K562 (cell line): Measurements from ENCODE around the gene DHRS3. TPM values are rescaled to one million over a fixed set of nuclear protein-coding genes. Genes with fewer than 3 reads are reported as not detected.

Source experiments
- DACH1 ChIP-seq: fragments of 450-650 bp; IDR thresholded peaks from 2 replicates; pipeline ENCODE4 v1.6.1; 2018; ENCODE audit not compliant: partially characterized antibody
- ETV6 ChIP-seq, 3 experiments: fragments of 150-350 bp in 1 of 3; sonication (generic) in 1 of 3; formaldehyde crosslinking in 1 of 3; IDR thresholded peaks; 2 replicates each; pipeline versions ENCODE4 v1.6.1 to v1.8.0; 2014 to 2022; ENCODE audit warnings: borderline replicate concordance in 2 of 3, low read depth in 2 of 3, antibody characterized with exemption in 1 of 3, low read length in 1 of 3, mild to moderate bottlenecking in 1 of 3, missing genetic modification reagents in 1 of 3
- FOS ChIP-seq: IDR thresholded peaks from 3 replicates; pipeline ENCODE4 v1.6.1; 2011; ENCODE audit not compliant: insufficient read length; ENCODE audit errors: extremely low read depth
- GTF2F1 ChIP-seq: IDR thresholded peaks from 2 replicates; pipeline ENCODE4 v1.6.1; 2011; ENCODE audit warnings: low read depth, low read length, improper control_type of control experiment
- L3MBTL2 ChIP-seq: fragments of 450-650 bp; IDR thresholded peaks from 2 replicates; pipeline ENCODE4 v1.6.1; 2016; ENCODE audit warnings: mild to moderate bottlenecking, moderate library complexity
- MAZ ChIP-seq, 2 experiments: fragments of 450-650 bp in 1 of 2; sonication (generic) in 1 of 2; formaldehyde crosslinking; IDR thresholded peaks in 1 of 2; conservative IDR thresholded peaks in 1 of 2; 2 replicates each; pipeline versions ENCODE4 v1.4.0 to v1.5.0; 2020; ENCODE audit warnings: mild to moderate bottlenecking in 1 of 2, missing genetic modification reagents in 1 of 2
- NR2C2 ChIP-seq, 2 experiments: fragments of 200-800 bp in 1 of 2; sonication (Bioruptor generic) in 1 of 2; sonication (generic) in 1 of 2; formaldehyde crosslinking in 1 of 2; IDR thresholded peaks; 2 replicates each; pipeline versions ENCODE4 v1.6.1 to v1.8.0; 2016 to 2022; ENCODE audit warnings: mild to moderate bottlenecking in 1 of 2, missing compliant biosample characterization in 1 of 2, missing genetic modification characterization in 1 of 2, missing genetic modification reagents in 1 of 2
- NR2F6 ChIP-seq: fragments of 450-650 bp; formaldehyde crosslinking; IDR thresholded peaks from 2 replicates; pipeline ENCODE4 v1.4.0; 2020; ENCODE audit warnings: mild to moderate bottlenecking
- PCBP2 ChIP-seq: fragments of 200-400 bp; formaldehyde crosslinking; IDR thresholded peaks from 2 replicates; pipeline ENCODE4 v1.6.1; 2018; ENCODE audit warnings: low read length, low read depth, mild to moderate bottlenecking, moderate library complexity; ENCODE audit not compliant: poor library complexity, severe bottlenecking
- RAD21 ChIP-seq, 2 experiments: fragments of 250-450 bp in 1 of 2; fragments of 450-650 bp in 1 of 2; sonication (Bioruptor Pico) in 1 of 2; formaldehyde crosslinking in 1 of 2; IDR thresholded peaks in 1 of 2; conservative IDR thresholded peaks in 1 of 2; 2 replicates each; pipeline versions ENCODE4 v1.4.0 to v1.8.0; 2020 to 2022; ENCODE audit warnings: mild to moderate bottlenecking in 2 of 2, moderate library complexity in 1 of 2
- XRCC5 ChIP-seq: fragments of 200-400 bp; formaldehyde crosslinking; IDR thresholded peaks from 2 replicates; pipeline ENCODE4 v1.6.1; 2017; ENCODE audit warnings: low read depth, mild to moderate bottlenecking, low read length
- ZBTB40 ChIP-seq, 2 experiments: fragments of 450-650 bp in 1 of 2; sonication (generic) in 1 of 2; formaldehyde crosslinking in 1 of 2; IDR thresholded peaks; 2 replicates each; pipeline versions ENCODE4 v1.7.1 to v1.9.0; 2016 to 2022; ENCODE audit warnings: inconsistent platforms in 1 of 2, mild to moderate bottlenecking in 1 of 2, missing genetic modification reagents in 1 of 2
- ZNF24 ChIP-seq: fragments of 450-650 bp; IDR thresholded peaks from 2 replicates; pipeline ENCODE4 v1.6.1; 2016
- ZNF584 ChIP-seq: fragments of 200-800 bp; sonication (Bioruptor generic); IDR thresholded peaks from 2 replicates; pipeline ENCODE4 v1.6.1; 2016; ENCODE audit warnings: low read depth, mild to moderate bottlenecking, missing genetic modification characterization, missing compliant biosample characterization
- polyA plus RNA-seq, 8 experiments: library from polyadenylated mRNA; depleted of rRNA in 4 of 8; stranded (reverse) in 5 of 8; unstranded in 3 of 8; fragments of >200 nt; fragmentation: Nextera tagmentation in 2 of 8; fragmentation: Illumina TruSeq in 1 of 8; extraction: Ambion mirVana in 2 of 8; extraction: Trizol in 1 of 8; gene quantifications; 2 replicates each; pipeline versions ENCODE4 v1.2.1 to v1.2.3, GENCODE V29; 2011 to 2014; ENCODE audit warnings: inconsistent platforms in 1 of 8, missing spikeins in 1 of 8
- total RNA-seq, 7 experiments: library from RNA; depleted of rRNA in 6 of 7; stranded (reverse); fragments of >200 nt in 6 of 7; fragmentation: Illumina TruSeq in 2 of 7; extraction: Trizol in 2 of 7; gene quantifications; 2 replicates each; pipeline versions ENCODE4 v1.2.1 to v1.2.3, GENCODE V29; 2011 to 2021; ENCODE audit warnings: low replicate concordance in 1 of 7
- TF ChIP-seq, protein P1 (sequence below), 2 experiments: fragments of 200-800 bp in 1 of 2; sonication (Bioruptor generic) in 1 of 2; sonication (generic) in 1 of 2; formaldehyde crosslinking in 1 of 2; IDR thresholded peaks in 1 of 2; conservative IDR thresholded peaks in 1 of 2; 2 replicates each; pipeline versions ENCODE4 v1.5.0 to v1.6.1; 2016 to 2020; ENCODE audit warnings: missing compliant biosample characterization in 1 of 2, missing genetic modification characterization in 1 of 2, missing genetic modification reagents in 1 of 2

DHRS3 gene
- total and polyA plus RNA-seq, 9 of the 15 experiments (the other 6 are each of a cell fraction or from before 2014, with no cell fraction given) = 21.0 to 116 (median 58.7) TPM

GRCh38 chr1:12619792-12620487, 1.9 kb upstream of the DHRS3 start (continued):
- TF ChIP-seq ZBTB40 (IDR thresholded peaks at IDR 0.05) (no peak), ZBTB40 (CRISPR knock-in tag; IDR thresholded peaks at IDR 0.05) (no peak), PCBP2 (no peak), ETV6 (IDR thresholded peaks at IDR 0.05; ENCODE audit: borderline replicate concordance in 1 of 2, low read depth in 2 of 2, low read length in 1 of 2) (no peak), ETV6 (CRISPR knock-in tag; IDR thresholded peaks at IDR 0.05; ENCODE audit: borderline replicate concordance) (no peak), RAD21 (CRISPR knock-in tag; conservative IDR thresholded peaks at IDR 0.05 in 1 of 2, IDR thresholded peaks at IDR 0.05 in 1 of 2) (peak; percentile 98 to 99), ZNF24 (no peak; the same call in 1 of the 2 replicates), NR2C2 (CRISPR knock-in tag; IDR thresholded peaks at IDR 0.05) (no peak), NR2C2 (tag; IDR thresholded peaks at IDR 0.05) (no peak), FOS (no peak), XRCC5 (peak; percentile 45; the same call in 1 of the 2 replicates), MAZ (CRISPR knock-in tag; conservative IDR thresholded peaks at IDR 0.05 in 1 of 2, IDR thresholded peaks at IDR 0.05 in 1 of 2) (no peak), DACH1 (no peak), ZNF584 (no peak), GTF2F1 (no peak), L3MBTL2 (no peak), NR2F6 (CRISPR knock-in tag) (no peak)
- TF ChIP-seq, protein P1, sequence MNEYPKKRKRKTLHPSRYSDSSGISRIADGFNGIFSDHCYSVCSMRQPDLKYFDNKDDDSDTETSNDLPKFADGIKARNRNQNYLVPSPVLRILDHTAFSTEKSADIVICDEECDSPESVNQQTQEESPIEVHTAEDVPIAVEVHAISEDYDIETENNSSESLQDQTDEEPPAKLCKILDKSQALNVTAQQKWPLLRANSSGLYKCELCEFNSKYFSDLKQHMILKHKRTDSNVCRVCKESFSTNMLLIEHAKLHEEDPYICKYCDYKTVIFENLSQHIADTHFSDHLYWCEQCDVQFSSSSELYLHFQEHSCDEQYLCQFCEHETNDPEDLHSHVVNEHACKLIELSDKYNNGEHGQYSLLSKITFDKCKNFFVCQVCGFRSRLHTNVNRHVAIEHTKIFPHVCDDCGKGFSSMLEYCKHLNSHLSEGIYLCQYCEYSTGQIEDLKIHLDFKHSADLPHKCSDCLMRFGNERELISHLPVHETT (CRISPR knock-in tag; conservative IDR thresholded peaks at IDR 0.05 in 1 of 2, IDR thresholded peaks at IDR 0.05 in 1 of 2) = no peak
